Astrocyte (in vitro differentiated cells and primary cell): ENCODE data around the gene SOAT2. TPM values are rescaled to one million over a fixed set of nuclear protein-coding genes. Genes with fewer than 3 reads are reported as not detected.

ENCODE experiments used
- DNase-seq: peaks from one replicate; pipeline ENCODE4 v3.0.0-alpha.2; 2010; ENCODE audit warnings: low read depth
- FAIRE-seq: peaks from 2 replicates; lab custom pipeline; 2011; peaks lifted over from hg19 to GRCh38; lab: Jason Lieb, UNC
- H2AFZ ChIP-seq: 2 replicates; pipeline ENCODE4 v1.6.0; 2012; ENCODE audit warnings: low read depth, low read length, inconsistent platforms
- H3K27ac ChIP-seq: 2 replicates; pipeline ENCODE4 v1.5.1; 2011; ENCODE audit warnings: low read depth, low read length, inconsistent platforms
- H3K27me3 ChIP-seq: 2 replicates; pipeline ENCODE4 v1.6.0; 2011; ENCODE audit warnings: low read length, inconsistent platforms; ENCODE audit not compliant: insufficient read depth
- H3K36me3 ChIP-seq: 2 replicates; pipeline ENCODE4 v1.5.1; 2011; ENCODE audit warnings: low read length, inconsistent platforms; ENCODE audit not compliant: insufficient read depth
- H3K4me1 ChIP-seq: 2 replicates; pipeline ENCODE4 v1.5.1; 2011; ENCODE audit warnings: low read length, inconsistent platforms; ENCODE audit not compliant: insufficient read depth
- H3K4me2 ChIP-seq: 2 replicates; pipeline ENCODE4 v1.6.0; 2012; ENCODE audit warnings: low read length, inconsistent platforms
- H3K4me3 ChIP-seq: 2 replicates; pipeline ENCODE4 v1.5.1; 2011; ENCODE audit warnings: low read depth, mild to moderate bottlenecking, low read length, inconsistent platforms; ENCODE audit not compliant: insufficient read depth
- H3K79me2 ChIP-seq: 2 replicates; pipeline ENCODE4 v1.6.0; 2012; ENCODE audit warnings: mild to moderate bottlenecking, low read length, inconsistent platforms; ENCODE audit not compliant: insufficient read depth
- H3K9ac ChIP-seq: 2 replicates; pipeline ENCODE4 v1.6.0; 2012; ENCODE audit warnings: mild to moderate bottlenecking, low read length, inconsistent platforms
- H3K9me3 ChIP-seq: 2 replicates; pipeline ENCODE4 v1.5.1; 2012; ENCODE audit warnings: low read depth, mild to moderate bottlenecking, low read length, inconsistent platforms; ENCODE audit not compliant: insufficient read depth
- H4K20me1 ChIP-seq: 2 replicates; pipeline ENCODE4 v1.6.0; 2012; ENCODE audit warnings: low read length, inconsistent platforms; ENCODE audit not compliant: insufficient read depth
- H3K27ac Mint-ChIP-seq: one replicate; pipeline ENCODE4 v1.8.0; 2021; ENCODE audit warnings: mild to moderate bottlenecking, mixed read lengths; ENCODE audit not compliant: unreplicated experiment
- H3K27me3 Mint-ChIP-seq: one replicate; pipeline ENCODE4 v1.8.0; 2021; ENCODE audit warnings: low read depth, mixed read lengths; ENCODE audit not compliant: unreplicated experiment
- H3K36me3 Mint-ChIP-seq: one replicate; pipeline ENCODE4 v1.8.0; 2021; ENCODE audit warnings: low read depth, mixed read lengths; ENCODE audit not compliant: unreplicated experiment
- H3K4me1 Mint-ChIP-seq: one replicate; pipeline ENCODE4 v1.8.0; 2021; ENCODE audit warnings: low read depth, mixed read lengths; ENCODE audit not compliant: unreplicated experiment
- H3K4me3 Mint-ChIP-seq: one replicate; pipeline ENCODE4 v1.8.0; 2021; ENCODE audit warnings: mild to moderate bottlenecking, moderate library complexity, mixed read lengths; ENCODE audit not compliant: unreplicated experiment
- H3K9me3 Mint-ChIP-seq: one replicate; pipeline ENCODE4 v1.8.0; 2021; ENCODE audit warnings: mild to moderate bottlenecking, mixed read lengths; ENCODE audit not compliant: unreplicated experiment
- CTCF ChIP-seq: IDR thresholded peaks from 2 replicates; pipeline ENCODE4 v1.5.1; 2011; ENCODE audit warnings: low read depth, mild to moderate bottlenecking, inconsistent platforms, low read length, moderate library complexity; ENCODE audit not compliant: insufficient read depth
- EZH2 ChIP-seq: IDR thresholded peaks from 2 replicates; pipeline ENCODE4 v1.6.1; 2012; ENCODE audit warnings: mild to moderate bottlenecking, low read length, inconsistent platforms; ENCODE audit not compliant: insufficient read depth
- total RNA-seq: library from RNA; stranded (reverse); gene quantifications from 2 replicates; pipeline ENCODE4 v1.2.1, GENCODE V29; 2021

The SOAT2 gene
- total RNA-seq, 1 donor from 2014 or later = not detected

DNA sequence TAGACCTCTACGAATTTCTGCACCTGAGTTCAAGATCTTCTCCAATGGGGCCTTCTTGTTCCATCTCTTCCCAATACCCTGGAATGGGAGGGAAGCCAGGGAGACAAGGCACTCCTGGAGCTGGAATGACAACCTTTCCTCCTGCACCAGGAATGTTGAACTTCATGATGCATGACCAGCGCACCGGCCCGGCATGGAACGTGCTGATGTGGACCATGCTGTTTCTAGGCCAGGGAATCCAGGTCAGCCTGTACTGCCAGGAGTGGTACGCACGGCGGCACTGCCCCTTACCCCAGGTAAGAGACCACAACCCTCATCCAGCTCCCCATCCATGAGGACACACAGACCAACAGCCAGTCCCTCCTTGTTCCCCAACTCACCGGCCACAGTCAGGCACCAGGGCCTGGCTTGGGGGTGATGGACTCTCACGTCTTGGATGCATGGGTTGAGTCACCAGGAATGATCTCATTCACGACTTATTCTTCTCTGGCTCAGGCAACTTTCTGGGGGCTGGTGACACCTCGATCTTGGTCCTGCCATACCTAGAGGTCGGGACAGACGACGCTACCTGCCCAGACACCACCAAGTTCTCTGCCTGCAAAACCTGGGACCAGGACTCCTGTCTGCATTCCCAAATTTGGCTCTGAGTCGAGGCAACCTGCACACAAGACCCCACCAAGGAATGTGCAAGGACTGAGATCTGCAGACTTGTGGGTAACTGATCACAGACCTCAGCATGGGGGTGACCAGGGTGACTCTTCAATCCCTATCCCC, 20.5 kb downstream of the SOAT2 start:
- Histone ChIP-seq H3K4me3 (no peak overlapping the region), H3K27ac (no peak overlapping the region), H3K9ac (no peak overlapping the region), H2AFZ (peak overlapping the region; percentile 30), H4K20me1 (no peaks in the 10 kb centered on the region), H3K36me3 (no peaks in the 10 kb centered on the region), H3K4me2 (peak overlapping the region; percentile 18), H3K4me1 (peaks cover 13% of the 10 kb centered on the region), H3K27me3 (no peaks in the 10 kb centered on the region), H3K9me3 (no peaks in the 10 kb centered on the region), H3K79me2 (no peaks in the 10 kb centered on the region)
- DNase-seq (peak; percentile 39), FAIRE-seq (peak; percentile 47)
- peaks cover 7% of the 10 kb centered on the region for H3K4me1 Mint-ChIP-seq
- no peak overlapping the region for H3K27ac Mint-ChIP-seq
- H3K4me3 Mint-ChIP-seq = no peak overlapping the region
- no peaks in the 10 kb centered on the region for H3K36me3 Mint-ChIP-seq
- peaks cover 14% of the 10 kb centered on the region for H3K27me3 Mint-ChIP-seq
- TF ChIP-seq CTCF (no peak), EZH2 (no peak)
- H3K9me3 Mint-ChIP-seq = peaks cover 6% of the 10 kb centered on the region

- Histone ChIP-seq H3K36me3 (no peaks in the 10 kb centered on the region), H4K20me1 (no peaks in the 10 kb centered on the region), H3K9ac (no peak overlapping the region), H3K4me2 (no peak overlapping the region), H3K27ac (no peak overlapping the region), H3K9me3 (no peaks in the 10 kb centered on the region), H3K27me3 (no peaks in the 10 kb centered on the region), H3K4me1 (peaks cover 13% of the 10 kb centered on the region), H3K79me2 (no peaks in the 10 kb centered on the region), H3K4me3 (no peak overlapping the region), H2AFZ (no peak overlapping the region)
- H3K36me3 Mint-ChIP-seq = no peaks in the 10 kb centered on the region
- FAIRE-seq (no peak), DNase-seq (no peak)
- peaks cover 7% of the 10 kb centered on the region for H3K4me1 Mint-ChIP-seq
- TF ChIP-seq CTCF (no peak), EZH2 (no peak)
- peaks cover 6% of the 10 kb centered on the region for H3K9me3 Mint-ChIP-seq
- no peak overlapping the region for H3K4me3 Mint-ChIP-seq
- H3K27me3 Mint-ChIP-seq = peaks cover 14% of the 10 kb centered on the region
- no peak overlapping the region for H3K27ac Mint-ChIP-seq
Measured at GRCh38 chr12:53124352-53124723, 21.1 kb downstream of the SOAT2 start.

- no peak overlapping the region for H3K4me3 Mint-ChIP-seq
- Histone ChIP-seq H3K36me3 (no peaks in the 10 kb centered on the region), H3K27me3 (no peaks in the 10 kb centered on the region), H3K4me2 (no peak overlapping the region), H3K4me1 (peaks cover 13% of the 10 kb centered on the region), H2AFZ (no peak overlapping the region), H3K79me2 (no peaks in the 10 kb centered on the region), H3K9me3 (no peaks in the 10 kb centered on the region), H4K20me1 (no peaks in the 10 kb centered on the region), H3K27ac (no peak overlapping the region), H3K9ac (no peak overlapping the region), H3K4me3 (no peak overlapping the region)
- TF ChIP-seq EZH2 (no peak), CTCF (no peak)
- FAIRE-seq = no peak
- no peak for DNase-seq
- H3K4me1 Mint-ChIP-seq = peaks cover 7% of the 10 kb centered on the region
- H3K9me3 Mint-ChIP-seq = peaks cover 4% of the 10 kb centered on the region
- H3K27me3 Mint-ChIP-seq = peaks cover 14% of the 10 kb centered on the region
- H3K36me3 Mint-ChIP-seq = no peaks in the 10 kb centered on the region
- no peak overlapping the region for H3K27ac Mint-ChIP-seq
Measured at GRCh38 chr12:53127169-53127568, 23.9 kb downstream of the SOAT2 start.
